ENCODE data around the gene TSPAN5.

Gene TSPAN5

DNA sequence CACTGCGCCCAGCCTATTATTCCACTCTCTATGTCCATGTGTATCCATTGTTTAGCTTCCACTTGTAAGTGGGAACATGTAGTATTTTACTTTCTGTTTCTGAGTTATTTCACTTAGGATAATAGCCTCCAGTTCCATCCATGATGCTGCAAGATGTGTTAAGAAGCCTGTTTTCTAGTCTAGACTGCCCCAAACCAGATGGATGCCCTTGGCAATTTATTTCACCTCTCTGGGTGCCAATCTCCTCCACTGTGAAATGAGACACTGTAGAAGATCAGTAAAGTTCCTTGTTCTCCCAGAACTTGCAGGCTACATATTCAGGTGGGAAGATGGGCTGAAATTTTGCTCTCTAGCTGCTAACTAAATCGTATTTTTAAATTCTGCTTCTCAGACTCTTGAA, 72.8 kb downstream of the TSPAN5 start:
- no peak for DNase-seq (ENCODE audit: low spot score)

DNA sequence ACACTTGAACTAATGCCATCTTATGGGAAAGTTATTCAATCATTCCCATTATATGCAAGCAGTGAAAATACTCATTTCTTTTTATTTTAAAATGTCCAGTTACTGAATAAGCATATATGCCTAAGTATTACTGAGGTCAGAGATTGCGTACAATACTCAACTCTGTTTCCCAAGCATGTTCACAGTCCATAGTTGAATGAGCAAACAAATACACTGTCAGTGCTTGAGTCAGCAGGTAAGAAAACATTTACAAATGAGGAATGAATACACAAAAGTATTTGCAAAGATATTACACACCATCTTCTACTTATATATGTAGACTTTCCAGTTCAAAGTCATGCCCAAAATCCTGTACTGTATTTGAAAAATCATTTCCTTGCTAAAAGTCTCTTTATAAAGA, 74.1 kb downstream of the TSPAN5 start:
- DNase-seq (ENCODE audit: low spot score) = no peak

DNA sequence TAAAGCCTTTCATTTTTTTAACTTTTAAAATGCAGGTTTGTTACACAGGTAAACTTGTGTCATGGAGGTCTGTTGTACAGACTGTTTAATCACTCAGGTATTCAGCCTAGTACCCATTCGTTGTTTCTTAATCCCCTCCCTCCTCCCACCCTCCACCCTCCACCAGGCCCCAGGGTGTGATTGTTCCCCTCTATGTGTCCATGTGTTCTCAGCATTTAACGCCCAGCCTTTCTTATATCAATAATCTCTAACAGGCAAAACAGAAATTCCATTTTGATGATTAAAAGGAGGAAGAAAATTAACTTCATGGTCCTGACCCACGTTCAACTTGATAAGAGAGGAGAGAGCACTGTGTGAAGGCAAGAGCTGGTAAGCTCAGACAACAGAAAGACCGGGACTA, 75.1 kb downstream of the TSPAN5 start:
- DNase-seq (ENCODE audit: low spot score) = no peak

DNA sequence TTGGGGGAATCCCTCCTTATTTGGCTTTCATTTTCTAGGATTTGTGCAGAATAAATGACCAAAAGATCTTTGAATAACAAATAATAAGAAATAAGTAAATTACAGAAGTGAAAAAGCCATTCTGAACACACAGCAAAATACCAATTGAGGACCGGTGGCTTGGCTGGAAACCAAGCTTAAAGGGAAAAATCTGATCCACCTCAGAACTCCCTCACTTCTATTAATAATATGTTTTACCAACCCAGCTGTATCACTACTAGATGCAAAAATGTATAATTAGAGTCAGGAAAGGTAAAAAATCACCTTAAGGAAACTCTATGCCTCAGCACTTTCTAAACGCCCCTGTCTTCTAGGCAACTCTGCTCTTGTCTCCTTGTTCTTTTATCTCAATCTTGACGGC, 77.3 kb downstream of the TSPAN5 start:
- no peak for DNase-seq (ENCODE audit: low spot score)

DNA sequence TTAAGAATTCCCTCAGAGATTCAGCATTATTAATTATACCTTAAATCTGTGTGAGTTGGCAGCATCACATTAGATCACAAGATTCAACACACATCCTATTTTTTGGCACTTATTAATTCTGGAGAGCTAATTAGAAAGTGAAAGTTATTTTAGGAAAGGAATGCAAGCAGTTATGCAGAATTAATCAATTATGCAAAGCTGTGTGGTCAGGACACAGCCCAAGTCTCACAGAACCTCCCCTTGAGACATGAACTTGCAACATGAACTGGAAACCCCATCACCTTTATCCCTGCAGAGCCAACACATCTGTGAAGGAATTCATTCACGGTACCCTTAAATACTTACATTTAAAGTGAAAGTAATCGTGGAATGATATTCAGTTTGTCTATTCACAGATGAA, 80.5 kb downstream of the TSPAN5 start:
- DNase-seq (ENCODE audit: low spot score) = no peak

DNA sequence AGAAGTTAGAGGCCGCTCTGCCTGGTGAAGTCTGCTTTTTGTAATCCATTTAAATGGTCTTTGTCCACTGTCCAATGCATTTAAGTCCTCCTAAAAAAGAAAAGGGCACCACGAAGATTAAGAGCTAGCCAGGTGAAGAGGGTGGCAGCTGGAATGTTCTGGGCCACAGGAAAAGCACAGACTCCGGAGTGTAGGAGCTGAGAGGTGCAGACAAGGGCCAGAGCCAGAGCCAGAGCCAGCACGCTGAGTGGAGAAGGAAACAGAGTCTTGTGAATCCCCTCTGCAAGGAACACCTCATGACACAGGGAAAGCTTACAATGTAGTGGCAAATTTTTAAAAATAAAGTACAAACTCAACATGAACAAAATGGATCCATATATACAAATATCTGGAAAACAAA, 83.6 kb downstream of the TSPAN5 start:
- no peak for DNase-seq (ENCODE audit: low spot score)

DNA sequence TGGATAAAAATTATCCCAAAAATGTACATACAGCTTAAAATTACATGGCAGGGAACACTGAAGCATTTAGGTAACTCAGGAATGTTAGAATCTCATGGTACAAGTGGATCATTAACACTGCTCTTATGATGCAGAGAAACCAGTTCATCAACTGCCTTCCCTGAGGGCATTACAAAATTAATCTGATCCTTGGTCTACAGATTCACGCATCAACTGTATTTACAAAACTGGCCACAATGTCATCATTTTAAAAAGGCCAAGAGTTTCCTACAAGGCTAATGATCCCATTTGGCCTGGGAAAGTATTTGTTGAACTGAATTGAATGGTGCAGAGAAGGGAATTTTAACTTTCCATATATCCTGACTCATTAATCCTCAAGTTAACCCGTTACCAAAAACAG, 84.6 kb downstream of the TSPAN5 start:
- no peak for DNase-seq (ENCODE audit: low spot score)

DNA sequence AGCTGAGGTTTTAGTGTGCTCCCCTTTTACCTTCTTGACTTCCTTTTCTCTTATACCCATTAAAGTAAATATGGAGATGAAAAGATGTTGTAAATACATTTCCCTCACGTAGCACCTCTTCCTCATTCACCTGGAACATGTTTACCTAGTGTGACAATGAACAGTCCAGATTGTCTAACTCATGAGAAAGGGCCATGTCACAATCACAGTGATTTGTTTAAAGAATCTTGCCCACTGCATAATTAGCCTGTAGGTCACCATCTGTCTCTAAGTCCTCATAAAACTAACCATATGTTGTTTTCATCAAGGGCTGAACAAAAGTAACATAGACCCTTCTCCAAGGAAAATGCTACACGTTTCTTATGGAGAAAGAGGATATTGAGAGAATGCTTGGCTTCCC, 85.7 kb downstream of the TSPAN5 start:
- no peak for DNase-seq (ENCODE audit: low spot score)

DNA sequence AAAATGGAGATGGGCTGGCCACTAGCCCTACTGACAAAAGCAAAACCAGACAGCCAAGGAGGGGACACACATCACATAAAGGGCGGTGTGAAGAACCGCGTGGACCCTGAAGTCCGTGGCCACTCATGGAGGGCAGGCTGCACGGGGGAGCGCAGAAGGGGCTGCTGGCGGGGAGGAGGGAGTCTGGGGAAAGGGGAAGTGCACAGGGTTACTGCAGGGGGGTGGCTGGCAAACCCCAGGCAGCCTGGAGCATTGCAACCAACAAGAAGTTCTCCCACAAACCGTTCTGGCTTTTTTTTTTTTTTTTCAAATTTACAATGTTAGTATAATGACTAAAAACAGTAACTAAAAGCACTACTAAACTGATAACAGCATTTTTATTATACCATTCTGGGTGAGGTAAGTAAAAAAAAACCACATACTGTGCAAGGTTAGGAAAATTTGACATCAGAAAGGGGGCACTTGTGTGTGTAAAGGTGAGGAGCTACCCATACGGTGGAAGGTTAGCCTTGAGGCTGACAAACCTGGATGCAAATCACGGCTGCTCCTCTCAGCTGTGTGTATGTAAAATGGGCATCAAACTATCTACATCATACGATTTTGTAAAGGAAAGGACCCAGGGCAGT, 87.1 kb downstream of the TSPAN5 start:
- DNase-seq (ENCODE audit: low spot score) = no peak

DNA sequence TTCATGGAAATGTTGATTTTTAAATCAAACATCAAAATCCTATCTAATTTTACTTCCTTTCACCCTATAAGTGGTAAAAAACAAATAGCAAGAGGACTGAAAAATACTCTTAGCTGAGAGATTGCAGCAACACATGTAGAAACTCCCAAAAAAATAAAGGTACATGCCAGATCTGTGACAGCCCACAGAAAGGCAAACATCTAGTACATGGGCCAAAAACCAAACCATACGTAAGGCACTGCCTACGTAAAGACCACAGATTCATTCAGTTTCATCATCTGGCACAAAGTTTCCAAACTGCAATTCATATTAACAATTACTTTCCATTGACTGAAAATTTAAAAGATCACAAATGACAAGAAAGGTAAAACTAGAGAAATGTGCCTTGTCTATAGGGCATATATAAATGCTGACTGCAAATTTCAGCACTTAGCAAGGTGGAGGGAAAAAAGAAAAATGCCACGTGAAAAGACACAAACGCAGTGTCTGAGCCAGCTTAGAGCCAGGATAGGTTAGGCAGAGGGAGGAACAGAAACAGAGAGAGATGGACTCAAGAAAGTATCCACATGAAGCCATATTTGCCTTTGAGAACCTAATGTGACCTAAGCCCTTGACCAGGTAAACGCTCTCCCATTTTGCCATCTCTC, 88.1 kb downstream of the TSPAN5 start:
- no peak for DNase-seq (ENCODE audit: low spot score)

DNA sequence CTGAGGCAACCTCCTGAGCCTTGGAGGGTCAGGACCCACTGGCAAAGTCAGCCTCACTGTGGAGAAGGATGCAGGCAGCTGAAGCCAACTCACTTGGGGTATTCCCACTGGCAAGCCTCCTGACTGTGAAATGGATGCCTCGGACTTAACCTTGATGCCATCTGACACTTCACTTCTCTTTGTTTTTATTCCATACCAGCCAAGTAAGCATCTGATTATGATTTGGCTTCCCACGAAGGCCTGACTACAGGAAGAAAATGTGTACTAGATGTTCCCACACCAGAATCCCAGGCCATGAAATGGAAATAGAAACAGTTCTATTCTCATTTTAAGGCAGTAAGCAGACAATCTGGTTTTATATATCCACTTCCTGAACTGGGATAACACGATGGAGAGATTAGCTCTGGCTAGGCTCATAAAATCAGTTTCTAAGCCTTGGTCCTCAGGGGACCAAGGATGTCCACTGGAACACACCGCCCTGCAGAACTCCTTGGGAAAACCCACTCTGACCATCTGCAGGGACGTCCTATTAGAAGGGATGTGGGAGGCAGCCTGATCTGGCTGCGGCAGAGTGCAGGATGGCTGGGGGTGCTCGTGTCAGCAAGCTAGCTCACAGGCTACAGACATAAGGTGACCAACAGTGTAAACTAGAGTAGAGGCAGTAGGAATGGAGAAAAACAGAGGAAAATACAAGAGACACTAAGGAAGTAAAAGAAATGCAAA, 89.3 kb downstream of the TSPAN5 start:
- no peak for DNase-seq (ENCODE audit: low spot score)

DNA sequence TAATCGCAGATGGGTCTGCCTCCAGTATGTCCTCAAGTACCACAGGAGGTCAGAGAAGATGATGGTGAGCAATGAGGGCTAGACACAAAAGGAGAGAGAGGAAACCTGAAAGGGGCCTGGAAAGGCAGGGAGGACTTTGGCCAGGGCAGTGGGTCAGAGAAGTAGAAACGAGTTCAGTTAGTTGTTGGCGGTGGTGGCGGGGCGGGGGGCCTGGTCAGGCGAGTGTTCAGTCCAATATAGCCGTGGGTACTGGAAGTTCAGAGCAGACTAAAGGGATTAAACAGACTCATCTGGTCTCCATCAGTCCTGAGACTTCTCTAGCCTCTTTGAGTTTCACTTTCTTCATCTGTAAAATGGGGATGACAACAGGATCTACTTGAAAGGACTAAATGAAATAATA, 90.8 kb downstream of the TSPAN5 start:
- DNase-seq (ENCODE audit: low spot score) = no peak

DNA sequence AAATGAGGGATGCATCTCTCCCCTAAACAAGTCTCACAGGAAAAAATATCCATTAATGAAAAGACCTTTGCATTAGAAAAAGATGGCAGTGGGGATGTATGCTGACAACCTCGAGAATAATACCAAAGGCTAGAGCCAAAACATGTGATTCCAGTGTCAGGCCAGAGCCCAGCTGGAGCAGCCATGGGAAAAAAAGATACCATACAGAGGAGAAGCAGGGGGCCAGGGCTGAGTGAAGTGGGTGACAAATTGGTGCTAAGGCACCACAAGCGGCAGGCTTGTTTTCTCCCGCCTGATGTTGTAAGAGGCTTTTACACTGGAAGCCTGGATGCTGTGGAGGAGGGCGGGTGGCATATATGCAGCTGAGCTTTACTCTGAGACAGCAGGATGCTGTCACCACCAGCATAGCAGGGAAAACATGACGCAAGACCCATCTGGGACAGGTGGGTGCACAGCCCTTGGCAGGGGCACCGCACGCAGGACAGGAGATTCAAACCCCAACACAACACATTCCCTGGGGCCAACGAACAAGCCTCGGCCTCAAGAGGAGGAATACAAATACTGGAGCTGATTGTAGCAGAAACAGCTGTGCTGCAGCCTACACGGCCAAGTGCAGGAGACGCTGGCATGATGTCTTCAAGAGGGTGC, 91.9 kb downstream of the TSPAN5 start:
- DNase-seq (ENCODE audit: low spot score) = no peak

DNA sequence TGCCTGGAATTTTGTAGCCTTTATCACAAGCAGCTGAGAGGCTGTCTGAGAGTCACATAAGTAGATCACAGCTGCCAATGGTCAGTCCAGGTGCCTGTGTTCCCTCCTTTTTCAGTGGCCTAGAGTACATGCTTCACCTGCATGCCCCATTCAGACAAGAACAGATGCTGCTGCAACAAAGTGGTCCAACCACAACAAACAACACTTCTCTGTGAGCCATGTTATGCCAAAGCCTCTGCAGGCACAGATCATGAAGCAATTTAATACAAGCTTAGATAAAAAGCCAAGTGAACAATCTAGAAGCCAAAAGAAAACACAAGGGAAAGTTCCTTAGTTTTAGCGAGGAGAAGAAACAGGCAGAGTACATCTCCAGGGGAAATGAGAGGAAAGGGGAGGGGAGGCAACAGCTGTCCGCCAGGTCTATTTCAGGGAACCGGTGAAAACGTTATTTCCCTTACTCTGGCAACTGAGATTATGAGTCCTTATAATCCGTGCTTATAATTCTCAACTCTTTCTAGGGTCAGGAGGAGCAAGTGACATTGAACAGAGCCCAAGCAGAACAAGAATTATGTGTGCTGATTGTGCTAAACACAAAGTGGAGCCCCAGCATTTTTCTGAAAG, 92.6 kb downstream of the TSPAN5 start:
- no peak for DNase-seq (ENCODE audit: low spot score)

DNA sequence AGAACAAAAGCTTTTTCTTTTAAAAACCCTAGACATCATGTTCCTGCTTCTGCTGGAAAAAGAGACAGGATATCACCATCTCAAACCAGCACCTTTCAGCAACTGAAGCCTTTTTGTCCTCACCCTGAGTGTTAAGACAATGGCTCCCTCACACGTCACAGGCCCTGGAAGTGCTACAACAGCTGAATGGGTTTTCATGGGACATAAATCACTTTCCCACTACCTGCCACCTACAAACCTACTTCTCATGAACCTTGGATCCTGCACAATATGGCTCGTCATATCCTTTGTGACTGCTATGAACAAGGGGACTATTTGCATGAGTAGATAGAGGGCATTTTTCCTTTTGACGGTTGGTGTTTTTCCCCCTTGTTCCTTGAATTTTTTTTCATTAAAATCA, 93.6 kb downstream of the TSPAN5 start:
- no peak for DNase-seq (ENCODE audit: low spot score)

DNA sequence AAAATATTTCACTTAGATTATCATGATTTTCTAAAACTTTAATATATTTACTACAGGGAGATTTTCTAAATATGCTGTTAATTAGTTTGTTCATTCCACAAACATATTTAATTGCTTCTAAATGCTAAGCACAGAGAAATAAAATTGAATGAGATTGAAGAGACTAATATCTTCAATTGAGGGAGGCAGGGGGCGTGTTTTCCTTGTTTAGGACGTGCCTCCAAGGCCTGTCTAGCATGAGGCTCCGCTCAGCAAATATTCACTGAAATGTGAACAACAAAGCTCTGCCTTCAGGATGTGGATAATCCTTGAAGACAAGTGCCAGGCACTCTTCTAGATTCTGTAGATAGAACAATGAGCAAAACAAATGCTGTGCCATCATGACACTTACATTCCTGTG, 98.1 kb downstream of the TSPAN5 start:
- no peak for DNase-seq (ENCODE audit: low spot score)

DNA sequence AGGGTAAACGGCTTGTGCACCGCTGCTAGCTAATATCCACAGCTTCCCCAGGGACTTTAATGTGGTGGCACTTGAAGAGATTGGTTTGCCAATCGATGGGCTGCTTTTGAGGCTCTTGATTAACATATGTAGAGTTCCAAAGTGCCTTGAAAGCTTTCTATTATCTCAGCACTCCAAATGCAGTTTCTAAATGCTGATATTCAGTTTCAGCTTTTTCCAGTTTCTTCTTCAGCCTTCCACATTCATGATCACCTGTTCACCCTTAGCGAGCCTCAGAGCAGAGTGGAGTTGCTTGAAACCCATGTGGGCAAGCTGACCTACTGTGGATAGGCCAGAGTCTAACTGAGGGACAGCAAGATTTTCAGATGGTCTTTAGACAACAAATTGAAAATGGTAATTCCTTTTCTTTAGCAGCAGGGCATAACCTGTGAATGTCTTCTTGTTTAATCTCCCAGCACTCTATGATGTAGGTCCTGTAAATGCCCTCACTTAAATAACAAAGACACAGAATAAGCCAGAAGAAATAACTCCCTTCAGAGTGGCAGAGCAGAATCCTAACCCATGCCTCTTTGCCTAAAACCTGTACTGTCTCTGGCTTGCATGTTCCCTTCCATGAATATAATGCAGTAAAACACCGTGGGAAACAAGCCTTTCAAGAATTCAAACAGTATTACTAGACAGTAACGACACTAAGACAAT, 99.8 kb downstream of the TSPAN5 start:
- no peak for DNase-seq (ENCODE audit: low spot score)

DNA sequence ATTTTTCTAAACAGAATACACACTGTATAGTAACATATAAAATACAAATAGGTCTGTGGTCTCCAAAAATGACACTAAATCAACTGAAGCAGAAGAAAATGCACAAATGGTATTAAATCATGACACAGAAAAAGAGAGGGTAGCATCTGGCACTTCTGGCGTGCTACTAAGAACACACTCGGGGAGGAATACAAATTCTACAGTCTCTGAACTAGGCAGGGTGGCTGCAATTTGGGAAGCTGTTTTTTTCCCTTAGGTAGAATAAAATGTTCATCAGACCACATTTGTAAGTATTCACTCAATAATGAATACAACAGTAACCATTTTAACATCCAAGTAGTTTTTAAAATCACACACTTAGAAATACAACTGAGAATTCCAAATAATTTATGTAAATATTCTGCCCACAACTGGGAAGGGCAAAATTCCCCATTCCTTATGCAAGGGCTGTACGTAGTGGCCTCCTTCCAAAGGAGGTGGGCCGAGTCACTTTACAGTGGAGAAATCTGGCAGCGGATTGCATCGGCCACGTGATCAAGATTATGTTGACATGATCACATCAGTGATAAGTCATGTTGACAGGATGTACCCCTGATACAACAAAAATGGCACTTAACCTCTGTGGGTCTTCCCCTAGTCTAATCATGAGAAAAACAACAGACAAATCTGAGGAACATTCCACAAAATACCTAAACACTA, 101.1 kb downstream of the TSPAN5 start:
- peak; percentile 33 for DNase-seq (ENCODE audit: low spot score)

DNA sequence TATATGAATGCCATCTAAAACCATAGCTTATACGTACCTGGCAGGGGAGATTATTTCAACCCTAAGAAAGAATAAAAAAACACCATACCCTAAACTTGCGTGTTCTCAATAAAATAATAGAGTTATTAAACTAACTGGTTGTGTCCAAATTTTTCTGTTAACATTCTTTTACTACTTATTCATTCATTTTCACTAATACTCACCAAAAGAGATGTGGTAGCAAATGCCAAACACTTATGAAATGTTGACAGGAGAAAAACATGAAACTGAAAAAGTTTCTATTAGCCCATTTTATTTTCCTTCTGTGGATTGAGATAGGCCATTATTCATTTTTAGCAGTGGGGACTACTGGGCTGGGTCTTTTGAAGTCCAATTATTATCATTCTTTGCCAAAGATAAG, 102.0 kb downstream of the TSPAN5 start:
- DNase-seq (ENCODE audit: low spot score) = no peak

DNA sequence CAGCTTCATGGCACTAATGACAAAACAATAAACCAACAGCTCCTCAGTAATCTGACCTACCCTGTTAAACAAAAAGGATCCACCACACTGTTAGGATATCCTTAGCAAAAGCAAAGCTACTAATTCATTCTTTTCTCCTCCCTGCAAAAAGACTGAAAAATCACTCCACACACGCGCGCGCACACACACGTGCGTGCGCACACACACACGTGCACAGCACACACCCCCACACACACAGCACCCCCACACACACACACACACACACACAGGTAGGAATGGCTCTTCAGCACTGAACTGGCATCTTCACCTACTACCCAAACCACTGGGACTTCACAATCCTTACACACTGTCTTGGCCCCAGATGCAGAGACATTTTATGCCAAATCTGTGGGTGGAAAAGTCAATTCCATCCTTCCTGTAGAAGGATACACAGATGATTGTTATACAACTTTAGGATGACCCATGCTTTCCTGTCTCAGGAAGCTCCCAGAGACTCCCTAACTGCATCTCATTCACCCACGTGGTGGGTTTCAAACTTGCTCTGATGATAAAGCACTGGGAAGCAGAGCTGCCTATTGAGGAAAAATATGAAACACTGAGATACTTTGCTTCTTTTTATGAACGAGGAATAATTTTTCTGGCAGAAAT, 102.5 kb downstream of the TSPAN5 start:
- DNase-seq (ENCODE audit: low spot score) = no peak

Measured in AG08396 (cell line).